Mesothelial cell of epicardium (in vitro differentiated cells): ENCODE data around the gene OPA1. TPM values are rescaled to one million over a fixed set of nuclear protein-coding genes. Genes with fewer than 3 reads are reported as not detected.

Experiments used
- DNase-seq, 2 experiments: peaks; one replicate each; pipeline ENCODE4 v3.0.0; 2021; ENCODE audit warnings: low spot score in 2 of 2; ENCODE audit not compliant: unreplicated experiment in 2 of 2
- H3K27ac Mint-ChIP-seq: 2 replicates; pipeline ENCODE4 v1.8.0; 2021; ENCODE audit warnings: mixed read lengths
- H3K27me3 Mint-ChIP-seq: 2 replicates; pipeline ENCODE4 v1.8.0; 2021; ENCODE audit warnings: low read depth, mixed read lengths
- H3K36me3 Mint-ChIP-seq: 2 replicates; pipeline ENCODE4 v1.8.0; 2021; ENCODE audit warnings: mixed read lengths
- H3K4me1 Mint-ChIP-seq: 2 replicates; pipeline ENCODE4 v1.8.0; 2021; ENCODE audit warnings: mixed read lengths
- H3K4me3 Mint-ChIP-seq: 2 replicates; pipeline ENCODE4 v1.8.0; 2021; ENCODE audit warnings: mild to moderate bottlenecking, moderate library complexity, mixed read lengths
- H3K9me3 Mint-ChIP-seq: 2 replicates; pipeline ENCODE4 v1.8.0; 2021; ENCODE audit warnings: mixed read lengths
- CTCF ChIP-seq: fragments of 200-600 bp; sonication (generic); IDR thresholded peaks from one replicate; pipeline ENCODE4 v1.5.0; 2021; ENCODE audit warnings: antibody characterized with exemption; ENCODE audit not compliant: unreplicated experiment
- total RNA-seq: library from RNA; stranded (reverse); gene quantifications from 3 replicates; pipeline ENCODE4 v1.2.1, GENCODE V29; 2021

The OPA1 gene
- total RNA-seq, 1 donor from 2014 or later = 60.1 TPM

GRCh38 chr3:193737191-193737751, 144.3 kb downstream of the OPA1 start:
- no peak overlapping the region for H3K27ac Mint-ChIP-seq
- no peaks in the 10 kb centered on the region for H3K36me3 Mint-ChIP-seq
- H3K27me3 Mint-ChIP-seq = peaks cover 9% of the 10 kb centered on the region
- no peaks in the 10 kb centered on the region for H3K9me3 Mint-ChIP-seq
- peaks cover 21% of the 10 kb centered on the region for H3K4me1 Mint-ChIP-seq
- DNase-seq = no peak
- H3K4me3 Mint-ChIP-seq = no peak overlapping the region
- TF ChIP-seq CTCF = no peak

GRCh38 chr3:193742628-193743027, 149.6 kb downstream of the OPA1 start:
- peak overlapping the region; percentile 72 for H3K27ac Mint-ChIP-seq
- no peaks in the 10 kb centered on the region for H3K36me3 Mint-ChIP-seq
- no peaks in the 10 kb centered on the region for H3K27me3 Mint-ChIP-seq
- H3K4me3 Mint-ChIP-seq = no peak overlapping the region
- no peak for TF ChIP-seq CTCF
- DNase-seq = no peak
- H3K4me1 Mint-ChIP-seq = peaks cover 36% of the 10 kb centered on the region
- H3K9me3 Mint-ChIP-seq = no peaks in the 10 kb centered on the region

GRCh38 chr3:193743702-193744047, 150.7 kb downstream of the OPA1 start:
- no peak for TF ChIP-seq CTCF
- H3K4me1 Mint-ChIP-seq = peaks cover 31% of the 10 kb centered on the region
- H3K27me3 Mint-ChIP-seq = no peaks in the 10 kb centered on the region
- no peak for DNase-seq
- no peaks in the 10 kb centered on the region for H3K9me3 Mint-ChIP-seq
- H3K4me3 Mint-ChIP-seq = peak overlapping the region; percentile 33
- H3K36me3 Mint-ChIP-seq = no peaks in the 10 kb centered on the region
- H3K27ac Mint-ChIP-seq = peak overlapping the region; percentile 91

- H3K27ac Mint-ChIP-seq = peak overlapping the region; percentile 92
- H3K27me3 Mint-ChIP-seq = no peaks in the 10 kb centered on the region
- peaks cover 4% of the 10 kb centered on the region for H3K9me3 Mint-ChIP-seq
- H3K4me1 Mint-ChIP-seq = peaks cover 31% of the 10 kb centered on the region
- no peaks in the 10 kb centered on the region for H3K36me3 Mint-ChIP-seq
- H3K4me3 Mint-ChIP-seq = peak overlapping the region; percentile 33
- DNase-seq = no peak
- no peak for TF ChIP-seq CTCF
Observed at GRCh38 chr3:193744048-193744821, 151.2 kb downstream of the OPA1 start.

- peak overlapping the region; percentile 92 for H3K27ac Mint-ChIP-seq
Observed at GRCh38 chr3:193744822-193745684, 152.0 kb downstream of the OPA1 start.

More at GRCh38 chr3:193744822-193745684, 152.0 kb downstream of the OPA1 start:
- Mint-ChIP-seq H3K36me3 (peaks cover 2% of the 10 kb centered on the region), H3K27me3 (no peaks in the 10 kb centered on the region), H3K4me3 (no peak overlapping the region), H3K4me1 (peaks cover 31% of the 10 kb centered on the region), H3K9me3 (peaks cover 8% of the 10 kb centered on the region)
- TF ChIP-seq CTCF = no peak
- DNase-seq = no peak
